ENCODE measurements around the gene CDH8. TPM values are rescaled to one million over a fixed set of nuclear protein-coding genes. Genes with fewer than 3 reads are reported as not detected.

The CDH8 gene
- total and polyA plus RNA-seq, 4 donors: 0.02 to 3.1 (median 0.30) TPM

GRCh38 chr16:62029947-62030346 lies 6.3 kb downstream of the CDH8 start:
- peaks cover 0 to 2% (median 0%) of the 10 kb centered on the region in 4 donors for H3K9me3 ChIP-seq (ENCODE audit: control insufficient read depth in 4 of 4, insufficient read depth in 3 of 4, low read length in 3 of 4)
- TF ChIP-seq CTCF (IDR thresholded peaks at IDR 0.05; ENCODE audit: control extremely low read depth, extremely low read depth): no peak
- 81 to 86% methylated on average over 3 of the region's 3 CpGs for WGBS, 2 donors
- H3K4me1 ChIP-seq (ENCODE audit: control insufficient read depth in 5 of 5, insufficient read depth in 5 of 5, low read length in 5 of 5): peaks cover 0 to 5% (median 0%) of the 10 kb centered on the region in 5 donors
- H3K4me3 ChIP-seq: no peak overlapping the region
- no peaks in the 10 kb centered on the region for H3K36me3 ChIP-seq (ENCODE audit: control insufficient read depth in 4 of 4, insufficient read depth in 4 of 4, low read length in 4 of 4)
- ATAC-seq (ENCODE audit: insufficient read depth, low FRiP score) (no peak), DNase-seq (no peak)
- H3K9ac ChIP-seq (ENCODE audit: insufficient read depth in 1 of 2, low read length in 2 of 2): no peak overlapping the region
- no peak overlapping the region for H3K27ac ChIP-seq (ENCODE audit: low read depth in 1 of 2, low read length in 1 of 2)
- peaks cover 0 to 37% (median 36%) of the 10 kb centered on the region in 3 donors for H3K27me3 ChIP-seq (ENCODE audit: control insufficient read depth in 3 of 3, insufficient read depth in 3 of 3, low read length in 2 of 3)

GRCh38 chr16:62022688-62023087 lies 13.6 kb downstream of the CDH8 start:
- no peak for TF ChIP-seq CTCF (IDR thresholded peaks at IDR 0.05; ENCODE audit: control extremely low read depth, extremely low read depth)
- ATAC-seq (ENCODE audit: insufficient read depth, low FRiP score): no peak
- Histone ChIP-seq H3K36me3 (ENCODE audit: control insufficient read depth in 4 of 4, insufficient read depth in 4 of 4, low read length in 4 of 4) (no peaks in the 10 kb centered on the region), H3K4me1 (ENCODE audit: control insufficient read depth in 5 of 5, insufficient read depth in 5 of 5, low read length in 5 of 5) (no peaks in the 10 kb centered on the region), H3K4me3 (no peak overlapping the region), H3K9ac (ENCODE audit: insufficient read depth in 1 of 2, low read length in 2 of 2) (no peak overlapping the region), H3K9me3 (ENCODE audit: control insufficient read depth in 4 of 4, insufficient read depth in 3 of 4, low read length in 3 of 4) (no peaks in the 10 kb centered on the region), H3K27ac (ENCODE audit: low read depth in 1 of 2, low read length in 1 of 2) (no peak overlapping the region), H3K27me3 (ENCODE audit: control insufficient read depth in 3 of 3, insufficient read depth in 3 of 3, low read length in 2 of 3) (no peaks in the 10 kb centered on the region)
- no peak for DNase-seq
- WGBS, 2 donors: 75 to 86% methylated on average over 3 of the region's 3 CpGs

GRCh38 chr16:62021161-62021581 lies 15.1 kb downstream of the CDH8 start:
- Histone ChIP-seq H3K36me3 (ENCODE audit: control insufficient read depth in 4 of 4, insufficient read depth in 4 of 4, low read length in 4 of 4) (no peaks in the 10 kb centered on the region), H3K4me1 (ENCODE audit: control insufficient read depth in 5 of 5, insufficient read depth in 5 of 5, low read length in 5 of 5) (no peaks in the 10 kb centered on the region), H3K27me3 (ENCODE audit: control insufficient read depth in 3 of 3, insufficient read depth in 3 of 3, low read length in 2 of 3) (no peaks in the 10 kb centered on the region), H3K9me3 (ENCODE audit: control insufficient read depth in 4 of 4, insufficient read depth in 3 of 4, low read length in 3 of 4) (no peaks in the 10 kb centered on the region), H3K9ac (ENCODE audit: insufficient read depth in 1 of 2, low read length in 2 of 2) (no peak overlapping the region), H3K27ac (ENCODE audit: low read depth in 1 of 2, low read length in 1 of 2) (no peak overlapping the region), H3K4me3 (no peak overlapping the region)
- TF ChIP-seq CTCF (IDR thresholded peaks at IDR 0.05; ENCODE audit: control extremely low read depth, extremely low read depth): no peak
- ATAC-seq (ENCODE audit: insufficient read depth, low FRiP score) (no peak), DNase-seq (peak in 1 of 3 donors; percentile 1)
- WGBS, 2 donors: 27 to 32% methylated on average over 11 of the region's 11 CpGs

GRCh38 chr16:62020681-62021080 lies 15.6 kb downstream of the CDH8 start:
- no peak overlapping the region for H3K27ac ChIP-seq (ENCODE audit: low read depth in 1 of 2, low read length in 1 of 2)
- H3K27me3 ChIP-seq (ENCODE audit: control insufficient read depth in 3 of 3, insufficient read depth in 3 of 3, low read length in 2 of 3): no peaks in the 10 kb centered on the region
- H3K4me1 ChIP-seq (ENCODE audit: control insufficient read depth in 5 of 5, insufficient read depth in 5 of 5, low read length in 5 of 5): no peaks in the 10 kb centered on the region
- H3K9me3 ChIP-seq (ENCODE audit: control insufficient read depth in 4 of 4, insufficient read depth in 3 of 4, low read length in 3 of 4): no peaks in the 10 kb centered on the region
- WGBS, 2 donors: 56 to 76% methylated on average over 6 of the region's 6 CpGs
- ATAC-seq (ENCODE audit: insufficient read depth, low FRiP score) (no peak), DNase-seq (no peak)
- no peak for TF ChIP-seq CTCF (IDR thresholded peaks at IDR 0.05; ENCODE audit: control extremely low read depth, extremely low read depth)
- H3K4me3 ChIP-seq: no peak overlapping the region
- no peak overlapping the region for H3K9ac ChIP-seq (ENCODE audit: insufficient read depth in 1 of 2, low read length in 2 of 2)
- no peaks in the 10 kb centered on the region for H3K36me3 ChIP-seq (ENCODE audit: control insufficient read depth in 4 of 4, insufficient read depth in 4 of 4, low read length in 4 of 4)
